Measurements from ENCODE around the gene PTPRR.

Gene PTPRR

GRCh38 chr12:70683976-70684375 lies 236.6 kb downstream of the PTPRR start:
- FAIRE-seq: no peak

GRCh38 chr12:70671698-70672097 lies 248.8 kb downstream of the PTPRR start:
- FAIRE-seq: no peak

- no peak for FAIRE-seq
Measured at GRCh38 chr12:70670948-70671347, 249.6 kb downstream of the PTPRR start.

- FAIRE-seq: no peak
Measured at GRCh38 chr12:70667253-70667652, 253.3 kb downstream of the PTPRR start.

GRCh38 chr12:70666364-70666763 lies 254.2 kb downstream of the PTPRR start:
- no peak for FAIRE-seq

- FAIRE-seq: no peak
Measured at GRCh38 chr12:70664465-70664881, 256.1 kb downstream of the PTPRR start.

GRCh38 chr12:70663838-70664237 lies 256.7 kb downstream of the PTPRR start:
- FAIRE-seq: no peak

GRCh38 chr12:70661466-70662161 lies 258.9 kb downstream of the PTPRR start:
- no peak for FAIRE-seq

- FAIRE-seq: no peak
Measured at GRCh38 chr12:70660620-70661219, 259.8 kb downstream of the PTPRR start.

- no peak for FAIRE-seq
Measured at GRCh38 chr12:70660002-70660604, 260.4 kb downstream of the PTPRR start.

GRCh38 chr12:70659077-70659606 lies 261.4 kb downstream of the PTPRR start:
- no peak for FAIRE-seq

- no peak for FAIRE-seq
Measured at GRCh38 chr12:70657616-70658286, 262.8 kb downstream of the PTPRR start.

GRCh38 chr12:70652451-70652850 lies 268.1 kb downstream of the PTPRR start:
- no peak for FAIRE-seq

- no peak for FAIRE-seq
Measured at GRCh38 chr12:70648831-70649230, 271.7 kb downstream of the PTPRR start.

- no peak for FAIRE-seq
Measured at GRCh38 chr12:70648191-70648590, 272.3 kb downstream of the PTPRR start.

GRCh38 chr12:70646850-70647249 lies 273.7 kb downstream of the PTPRR start:
- no peak for FAIRE-seq

GRCh38 chr12:70645494-70646317 lies 274.8 kb downstream of the PTPRR start:
- FAIRE-seq: no peak

- no peak for FAIRE-seq
Measured at GRCh38 chr12:70644861-70645260, 275.7 kb downstream of the PTPRR start.

GRCh38 chr12:70643939-70644338 lies 276.6 kb downstream of the PTPRR start:
- no peak for FAIRE-seq

- no peak for FAIRE-seq
Measured at GRCh38 chr12:70641691-70642090, 278.8 kb downstream of the PTPRR start.

GRCh38 chr12:70640901-70641300 lies 279.6 kb downstream of the PTPRR start:
- no peak for FAIRE-seq

- no peak for FAIRE-seq
Measured at GRCh38 chr12:70639535-70639934, 281.0 kb downstream of the PTPRR start.
